Trophoblast cell (in vitro differentiated cells and primary cell): ENCODE results near the gene HELZ2.

Experiments
- DNase-seq, 2 donors: peaks; one replicate each; pipeline ENCODE4 v3.0.0-alpha.2; 2016
- H2AFZ ChIP-seq: 2 replicates; pipeline ENCODE4 v1.6.1; 2013; ENCODE audit warnings: low read length, moderate library complexity, mild to moderate bottlenecking; ENCODE audit not compliant: insufficient read depth, poor library complexity
- H2AK5ac ChIP-seq: 2 replicates; pipeline ENCODE4 v1.6.1; 2013; ENCODE audit warnings: mild to moderate bottlenecking, low read length
- H2BK120ac ChIP-seq: 2 replicates; pipeline ENCODE4 v1.6.1; 2013; ENCODE audit warnings: low read length, mild to moderate bottlenecking, moderate library complexity; ENCODE audit not compliant: insufficient read depth, poor library complexity
- H2BK12ac ChIP-seq: 2 replicates; pipeline ENCODE4 v1.6.1; 2013; ENCODE audit warnings: mild to moderate bottlenecking, low read length, moderate library complexity
- H2BK5ac ChIP-seq: 2 replicates; pipeline ENCODE4 v1.6.1; 2013; ENCODE audit warnings: low read length, low read depth, moderate library complexity, mild to moderate bottlenecking; ENCODE audit not compliant: poor library complexity
- H3K14ac ChIP-seq: 2 replicates; pipeline ENCODE4 v1.6.1; 2013; ENCODE audit warnings: mild to moderate bottlenecking, low read length
- H3K18ac ChIP-seq: 2 replicates; pipeline ENCODE4 v1.6.1; 2013; ENCODE audit warnings: mild to moderate bottlenecking, low read length
- H3K23ac ChIP-seq: 2 replicates; pipeline ENCODE4 v1.6.1; 2013; ENCODE audit warnings: low read length
- H3K27ac ChIP-seq: 2 replicates; pipeline ENCODE4 v1.5.1; 2013; ENCODE audit warnings: low read depth, mild to moderate bottlenecking, inconsistent platforms, low read length, moderate library complexity
- H3K27me3 ChIP-seq: 2 replicates; pipeline ENCODE4 v1.6.1; 2013; ENCODE audit warnings: inconsistent platforms, mild to moderate bottlenecking, low read length, moderate library complexity; ENCODE audit not compliant: insufficient read depth
- H3K36me3 ChIP-seq, 2 experiments: 1 replicate in 1 of 2; 2 replicates in 1 of 2; pipeline ENCODE4 v1.6.1; 2013; ENCODE audit warnings: low read length in 2 of 2, mild to moderate bottlenecking in 2 of 2, moderate library complexity in 1 of 2; ENCODE audit not compliant: insufficient read depth in 2 of 2, control insufficient read depth in 1 of 2
- H3K4ac ChIP-seq: 2 replicates; pipeline ENCODE4 v1.6.1; 2013; ENCODE audit warnings: low read depth, mild to moderate bottlenecking, low read length, moderate library complexity
- H3K4me1 ChIP-seq, 2 experiments: 1 replicate in 1 of 2; 2 replicates in 1 of 2; pipeline ENCODE4 v1.6.1; 2013; ENCODE audit warnings: low read length in 2 of 2, mild to moderate bottlenecking in 2 of 2, moderate library complexity in 1 of 2; ENCODE audit not compliant: insufficient read depth in 2 of 2, control insufficient read depth in 1 of 2
- H3K4me2 ChIP-seq: 2 replicates; pipeline ENCODE4 v1.6.1; 2013; ENCODE audit warnings: inconsistent platforms, mild to moderate bottlenecking, low read length, moderate library complexity
- H3K4me3 ChIP-seq: 2 replicates; pipeline ENCODE4 v1.5.1; 2013; ENCODE audit warnings: mild to moderate bottlenecking, low read depth, low read length, inconsistent platforms
- H3K79me1 ChIP-seq: one replicate; pipeline ENCODE4 v1.6.1; 2013; ENCODE audit warnings: low read length
- H3K79me2 ChIP-seq: 2 replicates; pipeline ENCODE4 v1.6.1; 2013; ENCODE audit warnings: low read length, mild to moderate bottlenecking; ENCODE audit not compliant: control insufficient read depth, insufficient read depth, poor library complexity
- H3K9ac ChIP-seq: 2 replicates; pipeline ENCODE4 v1.6.1; 2013; ENCODE audit warnings: mild to moderate bottlenecking, low read length
- H3K9me3 ChIP-seq: 2 replicates; pipeline ENCODE4 v1.6.1; 2013; ENCODE audit warnings: low read depth, mild to moderate bottlenecking, control low read depth, inconsistent platforms, low read length; ENCODE audit not compliant: insufficient read depth
- H4K12ac ChIP-seq: 2 replicates; pipeline ENCODE4 v1.6.1; 2013; ENCODE audit warnings: low read depth, mild to moderate bottlenecking, low read length, moderate library complexity
- H4K8ac ChIP-seq: 2 replicates; pipeline ENCODE4 v1.6.1; 2013; ENCODE audit warnings: low read depth, mild to moderate bottlenecking, low read length, moderate library complexity
- H4K91ac ChIP-seq: one replicate; pipeline ENCODE4 v1.6.1; 2013; ENCODE audit warnings: low read depth, mild to moderate bottlenecking, low read length, moderate library complexity
- WGBS: extraction: QIAGEN DNeasy Blood & Tissue Kit; methylation state at CpG from one replicate; pipeline ENCODE4 v1.1.7; 2013; ENCODE audit warnings: missing lambda C conversion rate; ENCODE audit not compliant: insufficient read length, insufficient coverage; ENCODE audit errors: extremely low coverage; 5-methylcytosine and 5-hydroxymethylcytosine counted together

HELZ2 gene

DNA sequence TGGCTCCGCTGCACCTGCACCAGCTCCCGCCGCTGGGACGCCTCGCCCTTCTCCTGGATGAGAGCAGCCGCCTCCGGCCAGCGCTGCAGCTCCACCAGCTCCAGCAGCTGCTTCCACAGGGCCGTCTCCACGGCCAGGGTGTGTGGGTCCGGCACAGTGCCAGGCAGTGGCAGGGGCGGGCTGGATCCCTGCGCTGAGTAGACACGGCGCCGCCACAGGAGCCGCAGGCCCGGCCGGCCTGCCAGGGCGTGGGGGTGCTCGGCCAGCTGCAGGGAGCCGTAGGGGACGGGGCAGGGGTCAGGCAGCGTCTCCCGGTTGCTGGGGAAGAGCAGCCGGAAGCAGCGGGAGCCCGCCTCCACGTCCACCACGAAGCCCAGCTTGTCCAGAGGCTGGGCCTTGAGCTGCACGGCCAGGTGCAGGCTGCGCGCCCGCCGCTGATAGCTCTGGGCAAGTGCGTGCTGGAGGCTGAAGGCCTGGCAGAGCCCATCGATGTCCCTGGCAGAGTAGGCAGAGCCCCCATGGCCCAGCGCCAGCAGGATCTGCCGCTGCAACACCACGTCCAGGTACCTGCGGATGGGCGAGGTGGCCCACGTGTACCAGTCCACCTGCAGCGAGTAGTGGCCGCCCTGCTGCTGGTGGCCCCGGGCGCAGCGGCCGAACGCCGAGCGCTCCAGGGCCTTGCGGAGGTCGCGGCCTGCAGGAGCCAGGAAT lies 10.7 kb downstream of the HELZ2 start:
- Histone ChIP-seq H3K4me3 (no peak overlapping the region), H2BK12ac (no peak overlapping the region), H2BK120ac (no peak overlapping the region), H3K27me3 (no peaks in the 10 kb centered on the region), H3K14ac (no peak overlapping the region), H3K27ac (no peak overlapping the region), H4K91ac (no peak overlapping the region), H2AFZ (no peak overlapping the region), H4K12ac (no peak overlapping the region), H3K4me1 (no peaks in the 10 kb centered on the region), H3K23ac (no peak overlapping the region), H3K36me3 (peaks cover 34 to 53% of the 10 kb centered on the region in 2 experiments), H3K9ac (no peak overlapping the region), H3K79me1 (no peaks in the 10 kb centered on the region), H2AK5ac (no peak overlapping the region), H3K79me2 (no peaks in the 10 kb centered on the region), H2BK5ac (no peak overlapping the region), H3K9me3 (peaks cover 6% of the 10 kb centered on the region), H3K4ac (no peak overlapping the region), H3K4me2 (no peak overlapping the region), H4K8ac (no peak overlapping the region), H3K18ac (no peak overlapping the region)
- WGBS = no CpG with 5 or more reads among the region's 55 CpGs
- no peak for DNase-seq

- Histone ChIP-seq H3K27me3 (no peaks in the 10 kb centered on the region), H3K4me2 (no peak overlapping the region), H3K4me3 (no peak overlapping the region), H4K91ac (no peak overlapping the region), H3K36me3 (peaks cover 34 to 50% of the 10 kb centered on the region in 2 experiments), H2AFZ (no peak overlapping the region), H3K4me1 (no peaks in the 10 kb centered on the region), H3K9ac (no peak overlapping the region), H3K79me2 (no peaks in the 10 kb centered on the region), H2AK5ac (no peak overlapping the region), H2BK12ac (no peak overlapping the region), H3K23ac (no peak overlapping the region), H4K12ac (no peak overlapping the region), H3K79me1 (no peaks in the 10 kb centered on the region), H3K14ac (no peak overlapping the region), H2BK120ac (no peak overlapping the region), H3K4ac (no peak overlapping the region), H4K8ac (no peak overlapping the region), H3K9me3 (peaks cover 6% of the 10 kb centered on the region), H3K27ac (no peak overlapping the region), H2BK5ac (no peak overlapping the region), H3K18ac (no peak overlapping the region)
- DNase-seq = no peak
- no CpG with 5 or more reads among the region's 54 CpGs for WGBS
Observed at GRCh38 chr20:63562461-63563224, 11.4 kb downstream of the HELZ2 start.

GRCh38 chr20:63561624-63562396 lies 12.2 kb downstream of the HELZ2 start:
- WGBS = no CpG with 5 or more reads among the region's 36 CpGs
- no peaks in the 10 kb centered on the region for H3K79me2 ChIP-seq
- H2AFZ ChIP-seq = no peak overlapping the region
- no peak overlapping the region for H3K23ac ChIP-seq
- no peak overlapping the region for H2BK12ac ChIP-seq
- no peak overlapping the region for H4K12ac ChIP-seq
- no peak overlapping the region for H3K27ac ChIP-seq
- no peak overlapping the region for H3K14ac ChIP-seq
- H3K4ac ChIP-seq = no peak overlapping the region
- no peak overlapping the region for H4K8ac ChIP-seq
- peaks cover 4% of the 10 kb centered on the region for H3K9me3 ChIP-seq
- H4K91ac ChIP-seq = no peak overlapping the region
- H2BK5ac ChIP-seq = no peak overlapping the region
- no peak overlapping the region for H3K4me2 ChIP-seq
- H3K79me1 ChIP-seq = no peaks in the 10 kb centered on the region
- no peaks in the 10 kb centered on the region for H3K27me3 ChIP-seq
- no peak overlapping the region for H2AK5ac ChIP-seq
- no peaks in the 10 kb centered on the region for H3K4me1 ChIP-seq
- H3K18ac ChIP-seq = no peak overlapping the region
- H3K9ac ChIP-seq = no peak overlapping the region
- no peak for DNase-seq
- H2BK120ac ChIP-seq = no peak overlapping the region
- H3K4me3 ChIP-seq = no peak overlapping the region
- H3K36me3 ChIP-seq = peaks cover 34 to 47% of the 10 kb centered on the region in 2 experiments

DNA sequence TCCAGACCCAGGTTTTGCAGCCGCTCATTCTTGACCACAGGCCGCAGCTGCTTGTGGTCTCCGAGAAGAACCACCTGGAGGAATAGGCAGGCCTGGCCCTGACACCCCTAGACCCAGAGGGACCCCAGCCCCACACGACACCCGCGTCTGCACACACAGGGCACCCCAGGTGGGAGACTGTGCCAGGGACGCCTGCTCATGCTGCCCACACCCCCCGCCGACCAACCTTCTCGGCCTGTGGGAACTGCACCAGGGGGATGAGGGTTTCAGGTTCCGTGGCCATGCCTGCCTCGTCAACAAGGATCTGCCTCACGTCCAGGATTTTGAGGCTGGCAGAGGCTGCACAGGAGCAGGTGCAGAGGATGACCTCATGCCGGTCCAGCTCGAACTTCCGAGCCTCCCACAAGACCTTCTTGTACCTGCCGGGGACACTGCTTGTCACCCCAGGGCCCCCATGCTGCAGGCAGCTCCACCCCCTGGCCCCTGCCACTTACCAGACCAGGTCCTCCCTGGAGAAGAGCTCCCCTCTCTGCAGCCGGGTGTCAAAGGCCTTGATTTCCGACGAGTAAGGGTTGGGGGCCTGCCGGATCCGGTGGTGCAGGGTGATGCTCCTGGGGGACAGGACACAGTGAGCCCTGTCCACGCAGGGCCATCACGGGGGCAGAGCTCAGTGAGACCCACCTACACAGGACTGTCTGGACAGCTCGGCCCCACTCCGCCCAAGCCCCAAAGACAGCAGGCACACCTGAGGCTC lies 13.0 kb downstream of the HELZ2 start:
- DNase-seq = no peak
- Histone ChIP-seq H3K27ac (no peak overlapping the region), H2AK5ac (no peak overlapping the region), H3K9me3 (peaks cover 4% of the 10 kb centered on the region), H3K36me3 (peaks cover 33 to 45% of the 10 kb centered on the region in 2 experiments), H3K79me1 (no peaks in the 10 kb centered on the region), H3K9ac (no peak overlapping the region), H3K4me2 (no peak overlapping the region), H3K4me3 (no peak overlapping the region), H2BK120ac (no peak overlapping the region), H4K8ac (no peak overlapping the region), H3K27me3 (no peaks in the 10 kb centered on the region), H3K79me2 (no peaks in the 10 kb centered on the region), H3K14ac (no peak overlapping the region), H2BK12ac (no peak overlapping the region), H4K91ac (no peak overlapping the region), H2AFZ (no peak overlapping the region), H2BK5ac (no peak overlapping the region), H4K12ac (no peak overlapping the region), H3K23ac (no peak overlapping the region), H3K4ac (no peak overlapping the region), H3K4me1 (no peaks in the 10 kb centered on the region), H3K18ac (no peak overlapping the region)
- WGBS = no CpG with 5 or more reads among the region's 26 CpGs
